ENCODE data around the gene ACTR2.
"Not testable (repeated sequence)": the region's sequence is repeated elsewhere in the genome, so short reads cannot be mapped to it uniquely, and the experiment has no call there.

Gene ACTR2

DNA sequence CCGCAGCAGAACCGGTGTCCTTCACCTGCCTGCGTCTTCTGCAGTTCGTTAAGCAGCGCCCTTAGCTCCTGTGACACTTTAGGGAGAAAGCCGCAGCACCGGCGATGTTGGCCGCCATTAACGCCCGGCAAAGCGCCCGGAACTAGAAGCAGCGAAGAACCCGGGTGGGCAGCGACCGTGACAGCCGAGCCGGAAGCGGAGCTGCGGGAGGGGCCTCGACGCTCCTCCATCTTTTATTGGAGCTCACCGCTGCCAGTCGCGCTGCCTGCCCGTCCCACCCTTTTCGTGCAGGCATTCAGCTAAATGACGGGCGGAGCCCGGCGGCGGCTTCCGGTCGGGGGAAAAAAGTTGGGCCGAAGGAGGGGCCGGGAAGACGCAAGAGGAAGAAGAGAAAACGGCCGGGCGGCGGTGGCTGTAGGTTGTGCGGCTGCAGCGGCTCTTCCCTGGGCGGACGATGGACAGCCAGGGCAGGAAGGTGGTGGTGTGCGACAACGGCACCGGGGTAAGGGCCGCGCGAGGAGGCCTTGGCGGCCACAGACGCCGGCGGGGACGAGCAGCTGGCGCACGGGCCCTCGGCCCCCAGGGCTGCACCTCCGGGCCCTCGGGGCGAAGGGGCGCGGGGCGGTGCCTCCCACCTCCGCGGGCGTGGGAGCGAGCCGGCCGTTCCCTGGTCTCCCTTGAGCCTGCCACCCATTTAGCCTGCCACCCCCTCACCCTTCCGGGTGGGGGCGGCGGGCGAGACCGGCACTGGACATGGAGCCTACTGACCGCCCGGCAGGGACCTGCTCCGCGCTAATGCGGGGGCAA is at the start of gene ACTR2:
Gene ACTR2 (plus strand): TSS at position 376 of the 807 bp plus-strand sequence. CDS start 79 bp downstream, at position 455.
- DNase-seq (ENCODE audit: low spot score), result peak; percentile 96

DNA sequence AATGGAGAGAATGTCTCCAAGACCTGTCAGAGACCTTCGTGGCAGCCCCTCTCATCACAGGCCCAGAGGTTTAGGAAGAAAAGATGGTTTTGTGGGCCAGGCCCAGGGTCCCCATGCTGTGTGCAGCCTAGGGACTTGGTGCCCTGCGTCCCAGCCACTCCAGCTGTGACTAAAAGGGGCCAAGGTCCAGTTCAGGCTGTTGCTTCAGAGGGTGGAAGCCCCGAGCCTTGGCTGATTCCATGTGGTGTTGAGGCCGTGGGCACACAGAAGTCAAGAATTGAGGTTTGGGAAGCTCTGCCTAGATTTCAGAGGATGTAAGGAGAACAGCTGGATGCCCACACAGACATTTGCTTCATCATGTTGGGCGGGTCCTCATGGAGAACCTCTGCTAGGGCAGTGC is 45.1 kb upstream of the ACTR2 start:
- no peak for DNase-seq (ENCODE audit: low spot score)

DNA sequence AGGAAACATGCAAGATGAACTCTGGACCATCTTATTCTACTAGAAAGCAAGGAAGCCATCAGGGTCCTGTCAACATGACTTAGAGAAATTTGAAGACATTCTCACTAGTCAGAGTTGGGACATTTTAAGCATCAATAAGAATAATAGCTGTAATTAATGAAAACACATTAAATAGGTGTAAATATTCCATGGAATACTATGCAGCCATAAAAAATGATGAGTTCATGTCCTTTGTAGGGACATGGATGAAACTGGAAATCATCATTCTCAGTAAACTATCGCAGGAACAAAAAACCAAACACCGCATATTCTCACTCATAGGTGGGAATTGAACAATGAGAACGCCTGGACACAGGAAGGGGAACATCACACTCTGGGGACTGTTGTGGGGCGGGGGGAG is 44.2 kb upstream of the ACTR2 start:
- DNase-seq (ENCODE audit: low spot score), result not testable (repeated sequence)

DNA sequence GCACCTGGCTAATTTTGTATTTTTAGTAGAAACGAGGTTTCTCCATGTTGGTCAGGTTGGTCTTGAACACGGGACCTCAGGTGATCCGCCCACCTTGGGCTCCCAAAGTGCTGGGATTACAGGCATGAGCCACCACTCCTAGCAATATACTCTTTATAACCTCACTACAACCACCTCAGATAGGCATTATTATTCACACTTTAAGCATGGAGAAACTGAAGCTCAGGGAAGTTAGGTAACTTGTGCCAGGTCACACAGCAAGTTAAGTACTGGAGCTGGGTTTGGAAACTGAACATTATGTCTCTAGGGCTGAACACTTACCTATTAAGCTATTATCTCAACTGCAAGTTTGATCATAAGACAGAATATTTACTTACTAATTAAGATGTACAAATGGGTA is 42.6 kb upstream of the ACTR2 start:
- DNase-seq (ENCODE audit: low spot score), result no peak

DNA sequence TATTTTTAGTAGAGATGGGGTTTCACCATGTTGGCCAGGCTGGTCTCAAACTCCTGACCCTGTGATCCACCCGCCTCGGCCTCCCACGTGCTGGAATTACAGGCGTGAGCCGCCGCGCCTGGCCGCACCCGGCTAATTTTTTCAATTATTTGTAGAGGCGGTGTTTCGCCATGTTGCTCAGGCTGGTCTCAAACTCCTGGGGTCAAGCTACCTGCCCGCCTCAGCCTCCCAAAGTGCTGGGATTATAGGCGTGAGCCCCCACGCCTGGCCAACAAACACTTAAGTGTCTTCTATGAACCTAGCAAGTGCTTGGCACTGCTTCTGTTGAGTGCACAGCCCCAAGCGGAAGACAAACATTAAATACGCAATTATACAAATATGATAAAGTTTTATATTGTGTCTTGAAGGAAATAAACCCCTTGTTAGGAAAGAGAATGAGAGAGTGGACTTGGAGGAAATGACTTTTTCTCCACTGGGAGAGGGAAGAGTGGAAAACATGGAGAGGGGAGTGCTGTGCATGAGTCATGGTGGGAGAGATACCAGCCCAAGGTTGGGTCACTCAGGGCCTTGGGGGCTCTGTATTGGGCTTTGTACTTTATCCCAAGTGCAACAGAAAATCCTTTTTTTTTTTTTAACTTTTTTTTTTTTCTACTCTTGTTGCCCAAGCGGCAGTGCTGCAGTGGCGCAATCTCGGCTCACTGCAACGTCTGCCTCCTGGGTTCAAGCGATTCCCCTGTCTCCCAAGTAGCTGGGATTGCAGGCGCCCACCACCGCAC is 41.4 kb upstream of the ACTR2 start:
- no peak for DNase-seq (ENCODE audit: low spot score)

DNA sequence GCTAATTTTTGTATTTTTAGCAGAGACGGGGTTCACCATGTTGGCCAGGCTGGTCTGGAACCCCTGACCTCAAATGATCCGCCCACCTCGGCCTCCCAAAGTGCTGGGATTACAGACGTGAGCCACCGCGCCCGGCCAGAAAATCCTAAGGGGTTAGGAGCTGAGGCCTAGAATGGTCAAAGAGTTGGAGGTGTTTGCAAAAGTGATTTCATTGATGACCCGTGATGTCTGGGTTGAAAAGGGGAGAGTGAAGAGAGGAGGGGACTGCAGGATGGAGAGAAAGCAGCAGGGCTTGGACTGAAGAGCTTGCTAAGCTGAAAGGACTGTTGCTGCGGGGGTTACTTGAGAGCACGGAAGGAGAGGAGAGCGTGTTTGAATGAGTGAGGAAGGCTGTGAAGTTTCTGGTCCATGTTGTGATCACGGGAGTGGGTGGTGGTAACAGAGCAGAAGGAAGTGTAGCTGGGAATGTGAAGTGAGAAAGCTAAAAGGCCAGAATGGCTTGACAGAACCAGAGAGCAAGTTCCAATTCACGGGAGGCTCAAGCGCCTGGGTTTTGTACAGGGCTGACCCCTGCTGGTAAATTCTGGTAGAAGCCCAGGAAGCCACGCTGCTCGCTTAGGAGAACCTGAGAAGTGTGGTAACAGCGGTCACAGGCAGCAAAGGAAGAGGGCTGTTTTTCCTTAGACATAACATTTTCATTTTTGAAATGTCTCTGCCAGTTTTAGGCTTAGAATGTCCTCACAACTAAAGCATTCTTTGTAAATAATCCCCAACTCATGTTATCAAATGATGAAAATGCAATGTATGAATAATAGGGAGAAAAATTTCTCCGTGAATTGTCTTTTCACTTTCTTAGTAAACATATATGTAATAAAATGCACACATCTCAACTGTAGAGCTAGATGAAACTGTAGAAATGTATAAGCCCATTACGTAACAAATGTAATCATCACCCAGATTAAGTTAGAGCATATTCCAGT is 40.5 kb upstream of the ACTR2 start:
- DNase-seq (ENCODE audit: low spot score), result peak; percentile 64

DNA sequence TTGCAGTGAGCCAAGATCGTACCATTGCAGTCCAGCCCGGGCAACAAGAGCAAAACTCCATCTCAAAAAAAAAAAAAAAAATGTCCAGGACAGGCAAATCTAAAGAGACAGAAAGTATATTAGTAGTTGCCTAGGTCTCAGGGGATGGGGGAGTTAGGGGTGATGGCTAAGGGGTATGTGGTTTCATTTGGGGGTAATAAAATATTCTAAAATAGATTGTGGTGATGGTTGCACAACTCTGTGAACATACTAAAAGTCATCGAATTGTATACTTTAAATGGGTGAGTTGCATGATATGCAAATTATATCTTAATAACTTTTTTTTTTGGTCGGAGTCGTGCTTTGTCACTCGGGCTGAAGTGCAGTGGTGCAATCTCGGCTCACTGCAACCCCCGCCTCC is 34.2 kb upstream of the ACTR2 start:
- DNase-seq (ENCODE audit: low spot score), result no peak

DNA sequence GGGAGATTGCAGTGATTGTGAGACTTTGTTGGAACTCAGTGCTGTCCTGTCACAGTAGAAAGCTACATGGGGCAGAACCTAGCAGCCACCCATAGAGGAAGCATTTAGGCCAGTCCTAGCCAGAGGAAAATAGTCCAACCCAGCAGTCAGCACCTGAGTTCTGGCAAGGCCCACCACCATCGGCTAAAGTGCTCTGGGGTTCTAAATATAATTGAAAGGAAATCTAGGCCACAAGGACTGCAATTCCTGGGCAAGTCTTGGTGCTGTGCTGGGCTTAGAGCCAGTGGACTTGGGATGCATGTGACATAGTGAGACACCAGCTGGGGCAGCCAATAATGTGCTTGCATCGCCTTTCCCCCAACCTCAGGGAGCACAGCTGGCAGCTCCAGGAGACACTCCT is 28.9 kb upstream of the ACTR2 start:
- DNase-seq (ENCODE audit: low spot score), result no peak

DNA sequence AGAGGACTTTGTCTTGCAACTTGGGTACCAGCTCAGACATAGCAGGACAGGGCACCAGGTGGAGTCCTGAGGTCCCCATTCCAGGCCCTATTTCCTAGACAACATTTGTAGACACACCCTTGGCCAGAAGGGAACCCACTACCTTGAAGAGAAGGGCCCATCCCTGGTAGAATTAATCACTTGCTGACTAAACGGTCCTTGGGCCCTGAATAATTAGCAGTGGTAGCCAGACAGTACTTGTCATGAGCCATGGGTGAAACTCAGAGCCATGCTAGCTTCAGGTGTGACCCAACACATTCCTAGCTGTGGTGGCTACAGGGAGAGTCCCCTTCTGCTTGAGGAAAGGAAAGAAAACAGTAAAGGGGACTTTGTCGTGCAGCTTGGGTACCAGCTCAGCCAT is 28.5 kb upstream of the ACTR2 start:
- DNase-seq (ENCODE audit: low spot score), result no peak

DNA sequence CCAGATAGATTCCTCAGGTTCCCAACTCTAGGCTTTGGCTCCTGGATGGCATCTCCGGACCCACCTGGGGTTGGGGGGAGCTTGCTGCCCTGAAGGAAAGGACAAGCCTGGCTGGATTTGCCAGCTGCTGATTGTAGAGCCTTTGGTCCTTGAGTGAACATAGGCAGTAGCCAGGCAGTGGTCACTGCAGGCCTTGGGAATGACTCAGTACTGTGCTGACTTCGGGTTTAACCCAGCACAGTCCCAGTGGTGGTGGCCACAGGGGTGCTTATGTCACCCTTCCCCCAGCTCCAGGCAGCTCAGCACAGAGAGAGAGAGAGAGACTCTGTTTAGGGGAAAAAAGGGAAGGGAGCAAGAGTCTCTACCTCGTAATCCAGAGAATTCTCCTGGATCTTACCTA is 27.7 kb upstream of the ACTR2 start:
- DNase-seq (ENCODE audit: low spot score), result no peak

DNA sequence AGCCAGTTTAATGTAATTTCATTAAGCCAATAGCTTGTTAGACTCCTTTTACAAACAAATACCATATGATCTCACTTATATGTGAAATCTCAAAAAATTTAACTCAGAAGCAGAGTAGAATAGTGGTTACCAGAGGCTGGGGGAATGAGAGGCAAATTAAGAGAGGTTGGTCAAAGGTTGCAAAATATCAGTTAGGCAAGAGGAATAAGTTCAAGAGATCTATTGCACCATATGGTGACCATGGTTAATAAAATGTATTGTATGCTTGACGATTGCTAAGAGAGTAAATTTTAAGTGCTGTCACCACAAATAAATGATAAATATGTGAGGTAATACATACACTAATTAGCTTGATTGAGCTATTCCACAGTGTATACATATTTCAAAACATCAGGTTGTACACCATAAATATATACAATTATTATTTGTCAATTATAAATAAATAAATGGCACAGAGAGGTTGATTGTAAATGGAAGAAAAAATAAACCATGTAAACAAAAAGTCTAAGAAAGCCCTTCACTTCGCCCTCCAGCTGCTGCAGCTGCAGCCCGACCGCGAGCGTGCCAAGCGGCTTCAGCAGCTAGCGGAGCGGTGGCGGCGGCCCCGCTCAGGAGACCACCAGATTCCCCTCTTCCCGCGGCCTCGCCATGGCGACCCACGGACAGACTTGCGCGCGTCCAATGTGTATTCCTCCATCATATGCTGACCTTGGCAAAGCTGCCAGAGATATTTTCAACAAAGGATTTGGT is 23.0 kb upstream of the ACTR2 start:
- DNase-seq (ENCODE audit: low spot score), result no peak

DNA sequence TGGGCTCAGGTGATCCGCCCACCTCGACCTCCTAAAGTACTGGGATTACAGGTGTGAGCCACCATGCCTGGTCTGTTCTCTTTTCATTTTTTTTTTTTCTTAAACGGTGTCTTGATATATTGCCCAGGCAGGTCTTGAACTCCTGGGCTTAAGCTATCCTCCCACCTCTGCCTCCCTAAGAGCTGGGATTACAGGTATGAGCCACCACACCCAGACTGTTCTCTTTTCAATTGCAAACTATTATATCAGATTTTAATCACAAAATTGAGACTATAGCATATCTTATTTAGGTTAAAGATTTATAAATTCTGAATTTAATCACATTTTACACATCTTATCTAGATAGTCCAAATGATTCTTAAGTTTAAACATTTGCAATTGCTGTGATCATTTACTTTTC is 15.5 kb upstream of the ACTR2 start:
- DNase-seq (ENCODE audit: low spot score), result no peak

DNA sequence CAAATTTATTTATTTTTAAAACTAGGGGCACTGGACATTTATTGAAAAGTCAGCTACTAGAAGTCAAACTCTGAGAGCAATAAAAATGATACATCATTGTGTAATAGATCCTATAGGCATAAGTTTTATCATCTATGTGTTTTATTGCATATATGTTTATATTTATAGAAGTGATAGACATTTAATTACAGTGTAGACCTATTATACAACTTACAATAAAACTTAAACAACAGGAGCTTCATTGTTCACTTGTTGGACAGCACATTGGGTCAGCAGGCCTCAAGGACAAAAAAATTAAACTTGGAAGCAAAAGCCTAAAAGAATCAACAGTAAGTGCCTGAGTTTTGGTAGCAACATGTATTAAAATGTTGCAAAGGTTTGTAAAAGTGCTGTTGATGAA is 15.0 kb upstream of the ACTR2 start:
- DNase-seq (ENCODE audit: low spot score), result no peak

DNA sequence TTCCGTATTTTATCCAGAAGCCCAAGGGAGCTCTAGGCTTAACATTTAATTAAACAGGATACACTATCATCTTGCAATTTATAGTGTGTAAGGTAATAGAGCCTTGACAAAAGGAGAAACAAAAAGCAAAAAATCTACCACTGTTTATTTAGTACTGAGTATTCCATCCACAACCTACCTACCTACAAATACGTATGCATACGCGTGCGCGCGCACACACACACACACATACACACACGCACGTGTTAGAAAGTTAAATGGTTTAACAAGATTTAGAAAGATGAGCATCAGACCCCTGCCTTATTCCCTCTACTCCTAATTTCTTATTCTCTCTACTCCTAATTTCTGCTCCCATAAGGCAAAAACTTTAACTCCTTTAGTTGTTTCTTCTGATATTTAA is 14.6 kb upstream of the ACTR2 start:
- DNase-seq (ENCODE audit: low spot score), result no peak

DNA sequence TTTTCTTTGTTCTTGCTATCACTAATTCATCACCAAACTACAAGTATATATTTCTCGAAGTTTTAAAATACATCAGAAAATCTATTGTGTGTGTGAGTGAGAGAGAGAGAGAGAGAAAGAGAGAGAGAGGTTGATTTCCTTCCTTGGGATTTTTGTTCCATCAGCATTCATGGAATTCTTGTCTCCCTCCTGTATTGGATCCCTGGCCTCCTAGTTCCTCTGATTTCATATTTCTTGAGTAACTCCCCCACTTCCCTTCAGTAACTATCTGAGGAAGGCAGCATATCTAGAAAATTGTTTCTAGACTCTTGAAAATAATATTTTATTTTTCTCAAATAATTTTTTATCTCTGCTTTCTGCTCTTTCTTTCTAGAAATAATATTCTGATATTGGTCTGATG is 13.3 kb upstream of the ACTR2 start:
- no peak for DNase-seq (ENCODE audit: low spot score)

DNA sequence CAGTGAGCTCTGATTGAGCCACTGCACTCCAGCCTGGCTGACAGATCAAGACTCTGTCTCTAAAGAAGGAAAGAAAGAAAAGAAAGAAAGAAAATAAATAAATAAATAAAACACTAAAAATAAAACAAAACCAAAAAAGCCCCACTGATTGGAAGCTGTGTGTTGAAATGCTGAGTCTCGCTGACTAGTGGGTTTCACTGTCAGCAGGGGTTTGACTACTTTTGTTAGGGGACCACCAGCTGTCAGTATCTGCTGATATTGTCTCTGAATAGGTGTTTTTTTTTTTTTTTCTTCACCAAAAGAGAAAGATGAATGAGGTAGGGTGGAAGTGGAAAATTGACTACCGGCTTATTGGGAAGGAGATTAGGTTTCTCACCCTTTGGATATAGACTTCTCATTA is 12.8 kb upstream of the ACTR2 start:
- no peak for DNase-seq (ENCODE audit: low spot score)

DNA sequence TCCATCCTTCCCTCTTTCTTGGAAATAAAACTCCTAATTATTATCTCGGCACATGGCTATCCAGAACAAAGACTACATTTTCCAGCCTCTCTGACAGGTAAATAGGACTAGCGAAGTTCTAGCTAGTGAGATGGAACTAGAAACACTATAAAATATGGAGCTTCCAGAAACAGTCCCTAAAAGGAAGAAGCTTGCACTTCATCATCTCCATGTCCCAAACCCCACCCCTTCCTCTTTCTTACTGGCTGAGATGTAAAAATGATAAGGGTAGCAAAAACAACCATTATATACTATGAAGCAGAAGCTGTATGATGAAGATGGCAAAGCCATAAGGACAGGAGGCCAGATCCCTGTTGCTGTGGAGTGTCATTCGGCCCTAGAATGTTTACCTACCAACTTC is 11.7 kb upstream of the ACTR2 start:
- DNase-seq (ENCODE audit: low spot score), result no peak

DNA sequence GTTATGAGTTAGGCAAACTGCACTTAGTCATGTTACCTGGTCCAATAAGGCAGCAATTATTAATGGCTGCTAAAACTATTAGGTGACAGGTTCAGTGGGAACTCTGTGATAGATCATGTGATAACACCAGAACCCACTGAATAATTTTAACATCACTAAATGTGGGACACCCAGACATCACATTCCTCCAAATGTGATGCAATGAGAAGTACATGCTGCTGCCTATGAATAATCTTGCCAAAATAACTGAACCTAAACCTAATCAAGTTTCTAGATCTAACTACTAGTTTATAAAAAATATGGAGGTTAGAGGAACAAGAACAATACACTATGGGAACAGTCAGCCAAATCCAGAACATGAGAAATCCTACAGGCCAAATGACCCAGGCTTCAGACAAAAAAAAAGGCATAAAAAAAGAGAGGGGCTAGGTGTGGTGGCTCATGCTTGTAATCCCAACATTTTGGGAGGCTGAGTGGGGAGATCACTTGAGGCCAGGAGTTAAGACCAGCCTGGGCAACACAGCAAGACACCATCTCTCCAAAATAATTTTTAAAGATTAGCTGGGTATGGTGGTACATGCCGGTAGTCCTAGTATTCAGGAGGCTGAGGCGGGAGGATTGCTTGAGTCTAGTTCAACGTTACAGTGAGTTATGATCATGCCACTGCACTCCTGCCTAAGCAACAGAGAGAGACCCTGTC is 7.0 kb upstream of the ACTR2 start:
- no peak for DNase-seq (ENCODE audit: low spot score)

DNA sequence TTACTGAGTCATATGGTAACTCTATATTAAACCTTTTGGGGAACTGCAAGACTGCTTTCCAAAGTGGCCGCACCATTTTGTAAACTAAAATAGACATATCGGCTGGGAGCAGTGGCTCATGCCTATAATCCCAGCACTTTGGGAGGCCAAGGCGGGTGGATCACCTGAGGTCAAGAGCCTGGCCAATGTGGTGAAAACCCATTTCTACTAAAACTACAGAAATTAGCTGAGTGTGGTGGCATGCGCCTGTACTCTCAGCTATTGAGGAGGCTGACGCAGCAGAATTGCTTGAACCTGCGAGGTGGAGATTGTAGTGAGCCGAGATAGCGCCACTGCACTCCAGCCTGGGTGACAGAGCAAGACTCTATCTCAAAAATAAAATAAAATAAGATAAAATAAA is 6.4 kb upstream of the ACTR2 start:
- DNase-seq (ENCODE audit: low spot score), result not testable (repeated sequence)

DNA sequence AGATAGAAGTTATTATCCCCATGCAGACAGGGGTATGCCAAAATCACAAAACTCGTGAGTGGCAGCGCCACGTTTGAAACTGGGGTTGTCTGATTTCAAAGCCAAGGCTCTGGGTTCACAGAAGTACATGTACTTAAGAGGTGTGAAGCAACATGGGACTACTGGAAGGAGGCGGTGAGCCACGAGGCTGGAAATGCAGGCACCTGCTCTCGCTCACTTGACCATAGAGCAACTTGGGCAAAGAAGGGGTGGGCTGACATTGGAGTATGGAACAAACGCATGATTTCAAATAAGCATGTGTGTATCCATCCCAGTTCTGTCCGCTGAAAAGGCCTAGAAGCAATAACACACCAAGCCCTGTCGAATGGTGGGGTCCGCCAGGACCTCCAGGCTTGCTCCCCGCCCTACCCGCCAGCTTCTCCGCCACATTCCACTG is 593 bp upstream of the ACTR2 start:
- no peak for DNase-seq (ENCODE audit: low spot score)

DNA sequence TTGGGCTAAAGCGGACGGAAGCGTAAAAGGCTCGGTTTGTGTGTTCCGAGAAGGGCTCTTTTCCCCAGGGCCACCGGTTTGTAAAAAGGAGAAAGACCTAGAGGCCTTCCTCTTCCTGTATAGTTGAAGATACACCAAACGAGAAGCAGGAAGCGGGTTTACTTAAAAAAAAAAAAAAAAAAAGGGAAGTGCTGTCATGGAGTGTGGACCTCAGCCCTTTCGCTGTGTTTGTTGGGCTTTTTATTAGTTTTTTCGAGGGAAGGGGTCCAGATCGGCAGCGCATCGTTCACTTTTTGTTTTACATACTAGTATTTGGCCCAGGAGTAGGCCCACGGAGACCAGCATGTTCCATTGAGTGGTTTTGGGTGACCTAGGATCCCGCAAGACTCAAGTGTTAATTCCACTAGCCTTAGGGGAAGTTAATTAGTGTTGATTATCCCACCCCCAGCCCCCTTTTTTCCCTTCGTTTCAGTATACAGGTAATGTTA is 676 bp downstream of the ACTR2 start:
- DNase-seq (ENCODE audit: low spot score), result no peak

Data from kidney capillary endothelial cell (primary cell).